ENCODE measurements around the gene ARL8B. TPM values are rescaled to one million over a fixed set of nuclear protein-coding genes. Genes with fewer than 3 reads are reported as not detected.

Gene ARL8B
- total RNA-seq, 1 experiment from 2014 or later = 43.8 TPM

- Histone ChIP-seq H3K4me1 (ENCODE audit: insufficient read depth, low read length) (peaks cover 68% of the 10 kb centered on the region), H3K9ac (ENCODE audit: low read length) (no peak overlapping the region)
- TSS peak; percentile 4 for BruUV-seq (replicated peaks)
These were observed 72.9 kb downstream of the ARL8B start for GRCh38 chr3:5194801-5195509.

GRCh38 chr3:5195605-5196004 lies 73.5 kb downstream of the ARL8B start:
- Histone ChIP-seq H3K79me2 (ENCODE audit: low read length) (peaks cover 78% of the 10 kb centered on the region), H2AFZ (ENCODE audit: low read length) (no peak overlapping the region), H3K36me3 (ENCODE audit: low read depth, low read length) (peaks cover 10% of the 10 kb centered on the region; the same call in 1 of the 2 replicates), H3K27me3 (ENCODE audit: low read length) (no peaks in the 10 kb centered on the region), H3K27ac (ENCODE audit: low read length) (peak overlapping the region; percentile 76), H3K9ac (ENCODE audit: low read length) (no peak overlapping the region), H3K9me3 (ENCODE audit: low read length) (no peaks in the 10 kb centered on the region), H3K4me2 (ENCODE audit: low read length) (peak overlapping the region; percentile 59), H3K4me3 (ENCODE audit: low read length) (no peak overlapping the region), H4K20me1 (ENCODE audit: low read length) (peaks cover 10% of the 10 kb centered on the region), H3K4me1 (ENCODE audit: insufficient read depth, low read length) (peaks cover 62% of the 10 kb centered on the region), H3K9me2 (replicated peaks; ENCODE audit: low read length) (no peaks in the 10 kb centered on the region), H3F3A (ENCODE audit: low read length, unreplicated experiment) (peaks cover 6% of the 10 kb centered on the region)
- CTCF ChIA-PET = no interaction called here
- intact Hi-C loops (cut with micrococcal nuclease) = loop anchor here (2.0 kb wide), 2 partner anchors 73 to 499 kb away; partner anchors contain the start of gene ARL8B
- TF ChIP-seq EZH2 (IDR thresholded peaks at IDR 0.05; ENCODE audit: low read length, unreplicated experiment) (no peak), CTCF (conservative IDR thresholded peaks at IDR 0.05; ENCODE audit: low read depth, low read length) (no peak), EZH2phosphoT487 (IDR thresholded peaks at IDR 0.05; ENCODE audit: borderline replicate concordance, low read length) (no peak)
- POLR2A ChIA-PET (ENCODE audit: unreplicated experiment) = interaction anchor here (0.7 kb wide), 1 partner anchor 8 kb away, joined by 3 read pairs; no protein-coding TSS in a partner anchor
- peak; percentile 3; the same call in 1 of the 2 replicates for ATAC-seq
- DNase-seq = peak; percentile 39
- BruUV-seq (replicated peaks) = no TSS peak

More at GRCh38 chr3:5194801-5195509, 72.9 kb downstream of the ARL8B start:
- Histone ChIP-seq H2AFZ (ENCODE audit: low read length) (no peak overlapping the region), H3K27ac (ENCODE audit: low read length) (peak overlapping the region; percentile 76), H4K20me1 (ENCODE audit: low read length) (peaks cover 15% of the 10 kb centered on the region), H3K9me3 (ENCODE audit: low read length) (no peaks in the 10 kb centered on the region), H3K4me3 (ENCODE audit: low read length) (0 out of 2 replicates have a peak overlapping the region, but pooled peaks have one; percentile 19), H3K79me2 (ENCODE audit: low read length) (peaks cover 84% of the 10 kb centered on the region), H3K27me3 (ENCODE audit: low read length) (no peaks in the 10 kb centered on the region), H3K4me2 (ENCODE audit: low read length) (peak overlapping the region; percentile 59), H3K9me2 (replicated peaks; ENCODE audit: low read length) (no peaks in the 10 kb centered on the region), H3F3A (ENCODE audit: low read length, unreplicated experiment) (peaks cover 6% of the 10 kb centered on the region), H3K36me3 (ENCODE audit: low read depth, low read length) (peaks cover 10% of the 10 kb centered on the region; the same call in 1 of the 2 replicates)
- ChIA-PET CTCF (interaction anchor here (1.4 kb wide), 1 partner anchor 72 kb away, joined by 3 read pairs; no protein-coding TSS in a partner anchor), POLR2A (ENCODE audit: unreplicated experiment) (interaction anchor here (0.7 kb wide), 1 partner anchor 8 kb away, joined by 3 read pairs; no protein-coding TSS in a partner anchor)
- DNase-seq (peak; percentile 95), ATAC-seq (peak; percentile 84)
- intact Hi-C loops (cut with micrococcal nuclease) = loop anchor here (2.0 kb wide), 2 partner anchors 72 to 498 kb away; partner anchors contain the start of gene ARL8B
- TF ChIP-seq CTCF (conservative IDR thresholded peaks at IDR 0.05; ENCODE audit: low read depth, low read length) = no peak
- TF ChIP-seq EZH2 (IDR thresholded peaks at IDR 0.05; ENCODE audit: low read length, unreplicated experiment) = no peak
- no peak for TF ChIP-seq EZH2phosphoT487 (IDR thresholded peaks at IDR 0.05; ENCODE audit: borderline replicate concordance, low read length)

All from PC-3 (cell line).